ENCODE results near the gene FTO. TPM values are rescaled to one million over a fixed set of nuclear protein-coding genes. Genes with fewer than 3 reads are reported as not detected.

The FTO gene
- total and polyA plus RNA-seq, 4 donors: 12.2 to 145 (median 57.7) TPM

GRCh38 chr16:54140788-54141136 is 436.8 kb downstream of the FTO start:
- no peaks in the 10 kb centered on the region for H3K4me1 ChIP-seq (ENCODE audit: control insufficient read depth in 5 of 5, insufficient read depth in 5 of 5, low read length in 5 of 5)
- H3K4me3 ChIP-seq: no peak overlapping the region
- peaks cover 0 to 2% (median 0%) of the 10 kb centered on the region in 4 donors for H3K9me3 ChIP-seq (ENCODE audit: control insufficient read depth in 4 of 4, insufficient read depth in 3 of 4, low read length in 3 of 4)
- no peaks in the 10 kb centered on the region for H3K36me3 ChIP-seq (ENCODE audit: control insufficient read depth in 4 of 4, insufficient read depth in 4 of 4, low read length in 4 of 4)
- DNase-seq (no peak), ATAC-seq (ENCODE audit: insufficient read depth, low FRiP score) (no peak)
- H3K9ac ChIP-seq (ENCODE audit: insufficient read depth in 1 of 2, low read length in 2 of 2): no peak overlapping the region
- H3K27ac ChIP-seq (ENCODE audit: low read depth in 1 of 2, low read length in 1 of 2): no peak overlapping the region
- no peak for TF ChIP-seq CTCF (IDR thresholded peaks at IDR 0.05; ENCODE audit: control extremely low read depth, extremely low read depth)
- WGBS, 2 donors: 83 to 90% methylated on average over 4 of the region's 4 CpGs
- peaks cover 0 to 5% (median 0%) of the 10 kb centered on the region in 3 donors for H3K27me3 ChIP-seq (ENCODE audit: control insufficient read depth in 3 of 3, insufficient read depth in 3 of 3, low read length in 2 of 3)

DNA sequence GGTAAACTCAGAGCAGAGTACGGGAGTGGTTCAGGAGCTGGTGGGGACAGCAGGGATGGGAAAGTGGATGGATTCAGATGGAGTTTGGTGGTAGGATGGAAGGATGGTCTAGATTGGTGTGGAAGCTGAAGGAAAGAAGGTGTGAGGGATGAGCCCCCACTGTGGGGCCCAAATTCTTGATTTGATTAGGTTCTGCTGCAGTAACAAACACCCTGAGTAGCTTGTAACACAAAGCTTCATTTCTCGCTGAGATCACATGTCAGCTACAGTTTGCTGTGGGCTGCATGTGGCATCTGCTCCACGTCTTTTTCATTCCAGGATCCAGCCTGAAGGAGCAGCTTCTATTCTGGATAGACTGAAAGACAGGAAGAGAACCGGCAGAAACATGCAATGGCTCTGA is 438.8 kb downstream of the FTO start:
- WGBS, 2 donors: 77 to 89% methylated on average over 4 of the region's 4 CpGs
- peaks cover 0 to 5% (median 0%) of the 10 kb centered on the region in 3 donors for H3K27me3 ChIP-seq (ENCODE audit: control insufficient read depth in 3 of 3, insufficient read depth in 3 of 3, low read length in 2 of 3)
- ATAC-seq (ENCODE audit: insufficient read depth, low FRiP score): no peak
- H3K27ac ChIP-seq (ENCODE audit: low read depth in 1 of 2, low read length in 1 of 2): no peak overlapping the region
- H3K36me3 ChIP-seq (ENCODE audit: control insufficient read depth in 4 of 4, insufficient read depth in 4 of 4, low read length in 4 of 4): no peaks in the 10 kb centered on the region
- no peak for TF ChIP-seq CTCF (IDR thresholded peaks at IDR 0.05; ENCODE audit: control extremely low read depth, extremely low read depth)
- H3K4me1 ChIP-seq (ENCODE audit: control insufficient read depth in 5 of 5, insufficient read depth in 5 of 5, low read length in 5 of 5): no peaks in the 10 kb centered on the region
- H3K9me3 ChIP-seq (ENCODE audit: control insufficient read depth in 4 of 4, insufficient read depth in 3 of 4, low read length in 3 of 4): peaks cover 0 to 2% (median 0%) of the 10 kb centered on the region in 4 donors
- no peak overlapping the region for H3K4me3 ChIP-seq
- no peak for DNase-seq
- no peak overlapping the region for H3K9ac ChIP-seq (ENCODE audit: insufficient read depth in 1 of 2, low read length in 2 of 2)

DNA sequence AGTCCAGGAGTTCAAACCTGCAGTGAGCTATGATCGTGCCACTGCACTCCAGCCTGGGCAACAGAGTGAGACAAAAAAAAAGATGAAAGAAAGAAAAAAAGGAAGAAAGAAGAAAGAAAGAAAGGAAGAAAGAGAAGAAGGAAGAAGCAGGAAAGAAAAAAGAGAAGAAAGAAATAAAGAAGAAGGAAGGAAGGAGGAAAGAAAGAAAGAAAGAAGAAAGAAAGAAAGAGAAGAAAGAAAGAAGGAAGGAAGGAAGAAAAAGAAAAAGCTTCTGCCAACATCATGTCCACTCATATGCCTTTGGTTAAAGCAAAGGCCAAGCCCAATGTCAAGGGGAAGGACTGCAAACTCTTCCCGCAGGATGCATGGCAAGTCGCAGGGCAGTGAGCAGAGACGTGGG is 439.5 kb downstream of the FTO start:
- Histone ChIP-seq H3K9me3 (ENCODE audit: control insufficient read depth in 4 of 4, insufficient read depth in 3 of 4, low read length in 3 of 4) (peaks cover 0 to 2% (median 0%) of the 10 kb centered on the region in 4 donors), H3K27me3 (ENCODE audit: control insufficient read depth in 3 of 3, insufficient read depth in 3 of 3, low read length in 2 of 3) (peaks cover 0 to 5% (median 0%) of the 10 kb centered on the region in 3 donors), H3K27ac (ENCODE audit: low read depth in 1 of 2, low read length in 1 of 2) (no peak overlapping the region), H3K4me1 (ENCODE audit: control insufficient read depth in 5 of 5, insufficient read depth in 5 of 5, low read length in 5 of 5) (no peaks in the 10 kb centered on the region), H3K36me3 (ENCODE audit: control insufficient read depth in 4 of 4, insufficient read depth in 4 of 4, low read length in 4 of 4) (no peaks in the 10 kb centered on the region), H3K9ac (ENCODE audit: insufficient read depth in 1 of 2, low read length in 2 of 2) (no peak overlapping the region), H3K4me3 (no peak overlapping the region)
- WGBS, 2 donors: 87 to 93% methylated on average over 4 of the region's 4 CpGs
- no peak for ATAC-seq (ENCODE audit: insufficient read depth, low FRiP score)
- no peak for TF ChIP-seq CTCF (IDR thresholded peaks at IDR 0.05; ENCODE audit: control extremely low read depth, extremely low read depth)
- no peak for DNase-seq

DNA sequence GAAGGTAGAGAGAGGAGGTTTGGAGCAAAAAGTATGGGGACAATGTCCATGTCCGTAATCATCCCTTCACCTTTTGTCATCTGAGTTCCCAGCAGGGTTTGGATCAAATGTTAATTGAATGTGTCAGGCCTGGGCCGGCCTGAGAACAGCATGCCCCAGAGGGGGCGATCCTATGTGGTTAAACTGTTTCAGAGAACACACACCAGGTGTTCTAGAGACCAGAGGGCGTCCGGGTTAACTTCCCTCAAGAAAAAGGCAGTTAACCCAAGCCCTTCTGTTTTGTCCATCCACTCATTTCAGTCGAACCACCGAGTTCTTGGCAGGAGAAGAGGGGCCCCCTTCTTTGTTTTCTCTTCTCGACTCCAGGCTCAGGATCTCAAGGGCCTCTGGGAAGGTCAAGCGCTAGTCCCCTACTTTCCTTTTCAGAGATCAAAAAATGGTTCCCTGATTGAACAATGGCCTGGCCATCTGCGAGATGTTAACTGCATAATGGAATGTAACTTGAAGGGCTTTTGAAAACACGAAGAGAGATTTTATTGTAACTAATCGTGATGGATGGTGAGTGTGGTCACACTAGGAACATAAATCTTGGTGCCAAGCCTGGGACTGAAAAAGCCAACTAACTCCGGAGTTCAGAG is 440.1 kb downstream of the FTO start:
- Histone ChIP-seq H3K27ac (ENCODE audit: low read depth in 1 of 2, low read length in 1 of 2) (no peak overlapping the region), H3K9ac (ENCODE audit: insufficient read depth in 1 of 2, low read length in 2 of 2) (no peak overlapping the region), H3K27me3 (ENCODE audit: control insufficient read depth in 3 of 3, insufficient read depth in 3 of 3, low read length in 2 of 3) (peaks cover 0 to 5% (median 0%) of the 10 kb centered on the region in 3 donors), H3K4me1 (ENCODE audit: control insufficient read depth in 5 of 5, insufficient read depth in 5 of 5, low read length in 5 of 5) (no peaks in the 10 kb centered on the region), H3K4me3 (no peak overlapping the region), H3K9me3 (ENCODE audit: control insufficient read depth in 4 of 4, insufficient read depth in 3 of 4, low read length in 3 of 4) (peaks cover 0 to 4% (median 0%) of the 10 kb centered on the region in 4 donors), H3K36me3 (ENCODE audit: control insufficient read depth in 4 of 4, insufficient read depth in 4 of 4, low read length in 4 of 4) (no peaks in the 10 kb centered on the region)
- ATAC-seq (ENCODE audit: insufficient read depth, low FRiP score) (no peak), DNase-seq (peak; percentile 15 to 37 (median 37))
- no peak for TF ChIP-seq CTCF (IDR thresholded peaks at IDR 0.05; ENCODE audit: control extremely low read depth, extremely low read depth)
- WGBS, 2 donors: 36 to 42% methylated on average over 13 of the region's 13 CpGs
